Measurements from ENCODE around the gene PLEKHA7. TPM values are rescaled to one million over a fixed set of nuclear protein-coding genes. Genes with fewer than 3 reads are reported as not detected.

The PLEKHA7 gene
- total and polyA plus RNA-seq, 2 of the 13 experiments (the other 11 are each of a cell fraction or from before 2014, with no cell fraction given), result 17.5 to 18.7 TPM

DNA sequence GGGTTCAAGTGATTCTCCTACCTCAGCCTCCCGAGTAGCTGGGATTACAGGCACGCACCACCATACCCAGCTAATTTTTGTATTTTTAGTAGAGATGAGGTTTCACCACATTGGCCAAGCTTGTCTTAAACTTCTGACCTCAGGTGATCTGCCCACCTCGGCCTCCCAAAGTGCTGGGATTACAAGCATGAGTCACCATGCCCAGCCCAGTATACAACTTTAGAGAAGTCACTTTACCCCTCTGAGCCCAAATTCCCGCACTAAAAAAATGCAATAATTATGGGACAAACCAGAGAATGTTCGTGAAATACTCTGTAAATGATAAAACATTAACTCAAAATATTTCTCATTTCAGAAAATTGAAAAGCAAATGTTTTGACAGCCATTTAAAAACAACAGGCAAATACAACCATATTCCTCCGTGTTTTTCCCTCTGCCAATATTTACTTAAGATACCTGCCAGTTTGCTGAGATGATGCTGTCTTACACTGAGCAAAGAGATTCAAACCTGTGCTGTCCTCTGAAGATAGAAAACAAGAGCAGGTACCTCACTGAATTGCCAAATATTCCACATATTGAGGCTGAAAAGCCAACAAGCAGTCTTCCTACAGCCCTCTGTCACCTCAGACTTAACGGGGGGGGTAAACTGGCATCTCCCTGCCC is 9.6 kb downstream of the PLEKHA7 start (continued):
- TF ChIP-seq, protein P1, sequence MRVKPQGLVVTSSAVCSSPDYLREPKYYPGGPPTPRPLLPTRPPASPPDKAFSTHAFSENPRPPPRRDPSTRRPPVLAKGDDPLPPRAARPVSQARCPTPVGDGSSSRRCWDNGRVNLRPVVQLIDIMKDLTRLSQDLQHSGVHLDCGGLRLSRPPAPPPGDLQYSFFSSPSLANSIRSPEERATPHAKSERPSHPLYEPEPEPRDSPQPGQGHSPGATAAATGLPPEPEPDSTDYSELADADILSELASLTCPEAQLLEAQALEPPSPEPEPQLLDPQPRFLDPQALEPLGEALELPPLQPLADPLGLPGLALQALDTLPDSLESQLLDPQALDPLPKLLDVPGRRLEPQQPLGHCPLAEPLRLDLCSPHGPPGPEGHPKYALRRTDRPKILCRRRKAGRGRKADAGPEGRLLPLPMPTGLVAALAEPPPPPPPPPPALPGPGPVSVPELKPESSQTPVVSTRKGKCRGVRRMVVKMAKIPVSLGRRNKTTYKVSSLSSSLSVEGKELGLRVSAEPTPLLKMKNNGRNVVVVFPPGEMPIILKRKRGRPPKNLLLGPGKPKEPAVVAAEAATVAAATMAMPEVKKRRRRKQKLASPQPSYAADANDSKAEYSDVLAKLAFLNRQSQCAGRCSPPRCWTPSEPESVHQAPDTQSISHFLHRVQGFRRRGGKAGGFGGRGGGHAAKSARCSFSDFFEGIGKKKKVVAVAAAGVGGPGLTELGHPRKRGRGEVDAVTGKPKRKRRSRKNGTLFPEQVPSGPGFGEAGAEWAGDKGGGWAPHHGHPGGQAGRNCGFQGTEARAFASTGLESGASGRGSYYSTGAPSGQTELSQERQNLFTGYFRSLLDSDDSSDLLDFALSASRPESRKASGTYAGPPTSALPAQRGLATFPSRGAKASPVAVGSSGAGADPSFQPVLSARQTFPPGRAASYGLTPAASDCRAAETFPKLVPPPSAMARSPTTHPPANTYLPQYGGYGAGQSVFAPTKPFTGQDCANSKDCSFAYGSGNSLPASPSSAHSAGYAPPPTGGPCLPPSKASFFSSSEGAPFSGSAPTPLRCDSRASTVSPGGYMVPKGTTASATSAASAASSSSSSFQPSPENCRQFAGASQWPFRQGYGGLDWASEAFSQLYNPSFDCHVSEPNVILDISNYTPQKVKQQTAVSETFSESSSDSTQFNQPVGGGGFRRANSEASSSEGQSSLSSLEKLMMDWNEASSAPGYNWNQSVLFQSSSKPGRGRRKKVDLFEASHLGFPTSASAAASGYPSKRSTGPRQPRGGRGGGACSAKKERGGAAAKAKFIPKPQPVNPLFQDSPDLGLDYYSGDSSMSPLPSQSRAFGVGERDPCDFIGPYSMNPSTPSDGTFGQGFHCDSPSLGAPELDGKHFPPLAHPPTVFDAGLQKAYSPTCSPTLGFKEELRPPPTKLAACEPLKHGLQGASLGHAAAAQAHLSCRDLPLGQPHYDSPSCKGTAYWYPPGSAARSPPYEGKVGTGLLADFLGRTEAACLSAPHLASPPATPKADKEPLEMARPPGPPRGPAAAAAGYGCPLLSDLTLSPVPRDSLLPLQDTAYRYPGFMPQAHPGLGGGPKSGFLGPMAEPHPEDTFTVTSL (CRISPR knock-in tag; IDR thresholded peaks at IDR 0.05; ENCODE audit: borderline replicate concordance), result no peak
- TF ChIP-seq, protein P2, sequence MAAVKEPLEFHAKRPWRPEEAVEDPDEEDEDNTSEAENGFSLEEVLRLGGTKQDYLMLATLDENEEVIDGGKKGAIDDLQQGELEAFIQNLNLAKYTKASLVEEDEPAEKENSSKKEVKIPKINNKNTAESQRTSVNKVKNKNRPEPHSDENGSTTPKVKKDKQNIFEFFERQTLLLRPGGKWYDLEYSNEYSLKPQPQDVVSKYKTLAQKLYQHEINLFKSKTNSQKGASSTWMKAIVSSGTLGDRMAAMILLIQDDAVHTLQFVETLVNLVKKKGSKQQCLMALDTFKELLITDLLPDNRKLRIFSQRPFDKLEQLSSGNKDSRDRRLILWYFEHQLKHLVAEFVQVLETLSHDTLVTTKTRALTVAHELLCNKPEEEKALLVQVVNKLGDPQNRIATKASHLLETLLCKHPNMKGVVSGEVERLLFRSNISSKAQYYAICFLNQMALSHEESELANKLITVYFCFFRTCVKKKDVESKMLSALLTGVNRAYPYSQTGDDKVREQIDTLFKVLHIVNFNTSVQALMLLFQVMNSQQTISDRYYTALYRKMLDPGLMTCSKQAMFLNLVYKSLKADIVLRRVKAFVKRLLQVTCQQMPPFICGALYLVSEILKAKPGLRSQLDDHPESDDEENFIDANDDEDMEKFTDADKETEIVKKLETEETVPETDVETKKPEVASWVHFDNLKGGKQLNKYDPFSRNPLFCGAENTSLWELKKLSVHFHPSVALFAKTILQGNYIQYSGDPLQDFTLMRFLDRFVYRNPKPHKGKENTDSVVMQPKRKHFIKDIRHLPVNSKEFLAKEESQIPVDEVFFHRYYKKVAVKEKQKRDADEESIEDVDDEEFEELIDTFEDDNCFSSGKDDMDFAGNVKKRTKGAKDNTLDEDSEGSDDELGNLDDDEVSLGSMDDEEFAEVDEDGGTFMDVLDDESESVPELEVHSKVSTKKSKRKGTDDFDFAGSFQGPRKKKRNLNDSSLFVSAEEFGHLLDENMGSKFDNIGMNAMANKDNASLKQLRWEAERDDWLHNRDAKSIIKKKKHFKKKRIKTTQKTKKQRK (IDR thresholded peaks at IDR 0.05; ENCODE audit: low read length), result no peak
- TF ChIP-seq DNMT1 (CRISPR knock-in tag; IDR thresholded peaks at IDR 0.05) (no peak), KAT8 (CRISPR knock-in tag; IDR thresholded peaks at IDR 0.05) (no peak), FOSL2 (CRISPR knock-in tag; IDR thresholded peaks at IDR 0.05) (peak; percentile 63), ZNF839 (CRISPR knock-in tag; IDR thresholded peaks at IDR 0.05; ENCODE audit: borderline replicate concordance) (no peak), TP53 (CRISPR knock-in tag; conservative IDR thresholded peaks at IDR 0.05) (no peak), ZMYM3 (CRISPR knock-in tag; IDR thresholded peaks at IDR 0.05) (no peak), FOXA3 (CRISPR knock-in tag; IDR thresholded peaks at IDR 0.05) (peak; percentile 53), ZNF629 (CRISPR knock-in tag; conservative IDR thresholded peaks at IDR 0.05) (no peak), TCF12 (IDR thresholded peaks at IDR 0.05) (no peak), TCF12 (CRISPR knock-in tag; IDR thresholded peaks at IDR 0.05) (no peak), ZNF317 (CRISPR knock-in tag; IDR thresholded peaks at IDR 0.05) (no peak), SYNCRIP (IDR thresholded peaks at IDR 0.05; ENCODE audit: insufficient read depth, low read depth, low read length) (no peak), ZNF598 (CRISPR knock-in tag; IDR thresholded peaks at IDR 0.05; ENCODE audit: borderline replicate concordance) (no peak), ZNF850 (CRISPR knock-in tag; conservative IDR thresholded peaks at IDR 0.05) (no peak), ZNF782 (CRISPR knock-in tag; IDR thresholded peaks at IDR 0.05; ENCODE audit: borderline replicate concordance) (no peak)
- TF ChIP-seq, protein P3, sequence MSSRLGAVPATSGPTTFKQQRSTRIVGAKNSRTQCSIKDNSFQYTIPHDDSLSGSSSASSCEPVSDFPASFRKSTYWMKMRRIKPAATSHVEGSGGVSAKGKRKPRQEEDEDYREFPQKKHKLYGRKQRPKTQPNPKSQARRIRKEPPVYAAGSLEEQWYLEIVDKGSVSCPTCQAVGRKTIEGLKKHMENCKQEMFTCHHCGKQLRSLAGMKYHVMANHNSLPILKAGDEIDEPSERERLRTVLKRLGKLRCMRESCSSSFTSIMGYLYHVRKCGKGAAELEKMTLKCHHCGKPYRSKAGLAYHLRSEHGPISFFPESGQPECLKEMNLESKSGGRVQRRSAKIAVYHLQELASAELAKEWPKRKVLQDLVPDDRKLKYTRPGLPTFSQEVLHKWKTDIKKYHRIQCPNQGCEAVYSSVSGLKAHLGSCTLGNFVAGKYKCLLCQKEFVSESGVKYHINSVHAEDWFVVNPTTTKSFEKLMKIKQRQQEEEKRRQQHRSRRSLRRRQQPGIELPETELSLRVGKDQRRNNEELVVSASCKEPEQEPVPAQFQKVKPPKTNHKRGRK (CRISPR knock-in tag; IDR thresholded peaks at IDR 0.05), result no peak
